ENCODE data around the gene DMAP1. TPM values are rescaled to one million over a fixed set of nuclear protein-coding genes. Genes with fewer than 3 reads are reported as not detected.

Gene DMAP1
- total RNA-seq, 2 donors from 2014 or later: 23.6 to 25.4 TPM

GRCh38 chr1:44222397-44223186, 9.3 kb downstream of the DMAP1 start:
- no peak for DNase-seq
- intact Hi-C loops (cut with DNase I): no loop called here

GRCh38 chr1:44223187-44223610, 9.9 kb downstream of the DMAP1 start:
- intact Hi-C loops (cut with DNase I): no loop called here
- no peak for DNase-seq
- no peak for ATAC-seq

More at GRCh38 chr1:44222397-44223186, 9.3 kb downstream of the DMAP1 start:
- ATAC-seq: no peak

- intact Hi-C loops (cut with DNase I): no loop called here
- ATAC-seq (no peak), DNase-seq (no peak)
Measured at GRCh38 chr1:44225761-44226160, 12.5 kb downstream of the DMAP1 start.

- ATAC-seq: no peak
Measured at GRCh38 chr1:44227211-44227610, 13.9 kb downstream of the DMAP1 start.

GRCh38 chr1:44228218-44228617, 14.9 kb downstream of the DMAP1 start:
- no peak for ATAC-seq
- intact Hi-C loops (cut with DNase I): no loop called here
- no peak for DNase-seq

More at GRCh38 chr1:44227211-44227610, 13.9 kb downstream of the DMAP1 start:
- intact Hi-C loops (cut with DNase I): no loop called here
- DNase-seq: no peak

GRCh38 chr1:44229435-44230167, 16.3 kb downstream of the DMAP1 start:
- DNase-seq (no peak), ATAC-seq (no peak)
- intact Hi-C loops (cut with DNase I): no loop called here

- DNase-seq (no peak), ATAC-seq (no peak)
- intact Hi-C loops (cut with DNase I): no loop called here
Measured at GRCh38 chr1:44230796-44231195, 17.5 kb downstream of the DMAP1 start.

- ATAC-seq (no peak), DNase-seq (no peak)
- intact Hi-C loops (cut with DNase I): no loop called here
Measured at GRCh38 chr1:44233593-44233992, 20.3 kb downstream of the DMAP1 start.

GRCh38 chr1:44235808-44236207, 22.5 kb downstream of the DMAP1 start:
- no peak for DNase-seq
- ATAC-seq: no peak
- intact Hi-C loops (cut with DNase I): no loop called here

- ATAC-seq (no peak), DNase-seq (no peak)
- intact Hi-C loops (cut with DNase I): no loop called here
Measured at GRCh38 chr1:44236490-44237272, 23.4 kb downstream of the DMAP1 start.

- peak in 1 of 2 donors; percentile 14 for ATAC-seq
- no peak for DNase-seq
- intact Hi-C loops (cut with DNase I): no loop called here
Measured at GRCh38 chr1:44237721-44238457, 24.6 kb downstream of the DMAP1 start.

- DNase-seq (no peak), ATAC-seq (no peak)
- intact Hi-C loops (cut with DNase I): no loop called here
Measured at GRCh38 chr1:44238660-44239059, 25.4 kb downstream of the DMAP1 start.

- intact Hi-C loops (cut with DNase I): no loop called here
- DNase-seq: no peak
- peak; percentile 29 to 45 for ATAC-seq
Measured at GRCh38 chr1:44239331-44239960, 26.2 kb downstream of the DMAP1 start.

GRCh38 chr1:44239961-44240371, 26.7 kb downstream of the DMAP1 start:
- intact Hi-C loops (cut with DNase I): no loop called here
- peak; percentile 40 for DNase-seq
- ATAC-seq: peak; percentile 84 to 85

- ATAC-seq (peak; percentile 33 to 46), DNase-seq (no peak)
- intact Hi-C loops (cut with DNase I): no loop called here
Measured at GRCh38 chr1:44240802-44241671, 27.8 kb downstream of the DMAP1 start.

- no peak for ATAC-seq
- DNase-seq: no peak
- intact Hi-C loops (cut with DNase I): no loop called here
Measured at GRCh38 chr1:44242746-44243145, 29.5 kb downstream of the DMAP1 start.

GRCh38 chr1:44243782-44244495, 30.7 kb downstream of the DMAP1 start:
- intact Hi-C loops (cut with DNase I): loop anchor here in 1 of 2 donors (2.0 kb wide), 1 partner anchor 49 kb away; no protein-coding TSS in a partner anchor
- ATAC-seq (no peak), DNase-seq (no peak)
